OCI-LY7 (cell line): ENCODE measurements around the gene CLINT1.

Source experiments
- CTCF ChIP-seq: fragments of 200-600 bp; sonication (generic); conservative IDR thresholded peaks from 2 replicates; pipeline ENCODE4 v1.5.1; 2014; ENCODE audit warnings: mild to moderate bottlenecking, antibody characterized with exemption, low read length, moderate library complexity, mixed read lengths
- EZH2phosphoT487 ChIP-seq: fragments of 200-600 bp; sonication (generic); IDR thresholded peaks from 2 replicates; pipeline ENCODE4 v1.6.1; 2018; ENCODE audit warnings: low read depth, borderline replicate concordance, mild to moderate bottlenecking, mixed run types, antibody characterized with exemption, low read length, moderate library complexity, mixed read lengths

GRCh38 chr5:157741131-157741530 lies 117.8 kb downstream of the CLINT1 start:
- TF ChIP-seq CTCF (no peak), EZH2phosphoT487 (no peak)
